Left lung (tissue), 10 donors: Measurements from ENCODE around the gene TXK. TPM values are rescaled to one million over a fixed set of nuclear protein-coding genes. Genes with fewer than 3 reads are reported as not detected.

Source experiments
- ATAC-seq: fragments of 200-7000 bp; cut with Tn5 transposase; one replicate; pipeline ENCODE4 v1.9.1; 2020; ENCODE audit warnings: moderate library complexity
- DNase-seq, 4 donors: peaks; one replicate each; pipeline ENCODE4 v3.0.0-alpha.2; 2013 to 2020
- H3K27ac ChIP-seq, 2 donors: fragments of 200-600 bp; sonication (generic) in 1 of 2; one replicate each; pipeline versions ENCODE4 v1.5.0 to v1.8.0; 2020 to 2021
- H3K27me3 ChIP-seq, 2 donors: fragments of 200-600 bp; sonication (generic) in 1 of 2; one replicate each; pipeline versions ENCODE4 v1.5.0 to v1.8.0; 2020 to 2021
- H3K36me3 ChIP-seq, 2 donors: fragments of 200-600 bp; sonication (generic) in 1 of 2; one replicate each; pipeline versions ENCODE4 v1.5.0 to v1.8.0; 2020 to 2021
- H3K4me1 ChIP-seq, 2 donors: fragments of 200-600 bp; one replicate each; pipeline ENCODE4 v1.8.0; 2021
- H3K4me3 ChIP-seq, 2 donors: fragments of 200-600 bp; sonication (generic) in 1 of 2; one replicate each; pipeline versions ENCODE4 v1.5.0 to v1.8.0; 2020 to 2021; ENCODE audit warnings: mild to moderate bottlenecking in 1 of 2
- H3K9me3 ChIP-seq, 2 donors: fragments of 200-600 bp; sonication (generic) in 1 of 2; one replicate each; pipeline versions ENCODE4 v1.5.0 to v1.8.0; 2020 to 2021
- CTCF ChIP-seq, 2 donors: fragments of 200-600 bp; sonication (generic) in 1 of 2; IDR thresholded peaks; one replicate each; pipeline versions ENCODE4 v1.5.0 to v1.8.0; 2021; ENCODE audit warnings: antibody characterized with exemption in 2 of 2
- intact Hi-C, 2 donors: fragments of 100-400 bp; cut with DNase I; formaldehyde crosslinking; loops; one replicate each; pipeline versions ENCODE4 v1.11.2 to v1.14.2; 2022
- polyA plus RNA-seq, 6 donors: library from polyadenylated mRNA; unstranded; fragments of 120-200 nt; gene quantifications; one replicate each; pipeline ENCODE4 v1.2.1, GENCODE V29; 2013; ENCODE audit not compliant: insufficient read length in 6 of 6
- total RNA-seq, 2 donors: library from RNA; stranded (reverse); fragmentation: NEBNext Ultra II Directional; extraction: Animal tissue kit (Norgen Biotek cat#: 25700); gene quantifications; one replicate each; pipeline ENCODE4 v1.2.1, GENCODE V29; 2021
- donor health status: DM: no; HTN: yes; CAD: no.
- donor health status: DM: no; HTN: no; CAD: no.

The TXK gene
- total and polyA plus RNA-seq, 8 donors, result 2.4 to 5.5 (median 4.2) TPM

GRCh38 chr4:48118081-48118480, 16.0 kb downstream of the TXK start:
- no peak for TF ChIP-seq CTCF (IDR thresholded peaks at IDR 0.05)
- no peak for DNase-seq
- no peak for ATAC-seq
- H3K36me3 ChIP-seq, result no peaks in the 10 kb centered on the region
- H3K27ac ChIP-seq, result no peak overlapping the region
- H3K4me3 ChIP-seq, result no peak overlapping the region
- no peaks in the 10 kb centered on the region for H3K9me3 ChIP-seq
- H3K27me3 ChIP-seq, result no peaks in the 10 kb centered on the region
- H3K4me1 ChIP-seq, result no peaks in the 10 kb centered on the region
- intact Hi-C loops, result no loop called here

- H3K9me3 ChIP-seq, result no peaks in the 10 kb centered on the region
- no peak overlapping the region for H3K4me3 ChIP-seq
- TF ChIP-seq CTCF (IDR thresholded peaks at IDR 0.05), result no peak
- no peaks in the 10 kb centered on the region for H3K36me3 ChIP-seq
- no peak for ATAC-seq
- DNase-seq, result no peak
- no peaks in the 10 kb centered on the region for H3K4me1 ChIP-seq
- H3K27me3 ChIP-seq, result no peaks in the 10 kb centered on the region
- intact Hi-C loops, result no loop called here
- H3K27ac ChIP-seq, result no peak overlapping the region
Measured at GRCh38 chr4:48116582-48116981, 17.5 kb downstream of the TXK start.

- ATAC-seq, result no peak
- H3K4me3 ChIP-seq, result no peak overlapping the region
- no peaks in the 10 kb centered on the region for H3K36me3 ChIP-seq
- no peak for DNase-seq
- H3K27me3 ChIP-seq, result no peaks in the 10 kb centered on the region
- TF ChIP-seq CTCF (IDR thresholded peaks at IDR 0.05), result no peak
- H3K9me3 ChIP-seq, result no peaks in the 10 kb centered on the region
- H3K4me1 ChIP-seq, result no peaks in the 10 kb centered on the region
- no peak overlapping the region for H3K27ac ChIP-seq
- intact Hi-C loops, result no loop called here
Measured at GRCh38 chr4:48114412-48114811, 19.6 kb downstream of the TXK start.

GRCh38 chr4:48112017-48112667, 21.9 kb downstream of the TXK start:
- H3K4me3 ChIP-seq, result no peak overlapping the region
- no peaks in the 10 kb centered on the region for H3K27me3 ChIP-seq
- no peaks in the 10 kb centered on the region for H3K9me3 ChIP-seq
- TF ChIP-seq CTCF (IDR thresholded peaks at IDR 0.05), result no peak
- H3K27ac ChIP-seq, result no peak overlapping the region
- no peak for ATAC-seq
- intact Hi-C loops, result no loop called here
- no peaks in the 10 kb centered on the region for H3K4me1 ChIP-seq
- no peak for DNase-seq
- no peaks in the 10 kb centered on the region for H3K36me3 ChIP-seq

- intact Hi-C loops, result no loop called here
- no peak for ATAC-seq
- Histone ChIP-seq H3K36me3 (no peaks in the 10 kb centered on the region), H3K27ac (no peak overlapping the region), H3K27me3 (no peaks in the 10 kb centered on the region), H3K9me3 (no peaks in the 10 kb centered on the region), H3K4me3 (no peak overlapping the region), H3K4me1 (no peaks in the 10 kb centered on the region)
- DNase-seq, result no peak
- no peak for TF ChIP-seq CTCF (IDR thresholded peaks at IDR 0.05)
Measured at GRCh38 chr4:48110452-48110978, 23.5 kb downstream of the TXK start.
